ENCODE measurements around the gene GOSR2. TPM values are rescaled to one million over a fixed set of nuclear protein-coding genes. Genes with fewer than 3 reads are reported as not detected.

Gene GOSR2
- total and polyA plus RNA-seq, 2 donors from 2014 or later, result 61.4 to 68.2 TPM

DNA sequence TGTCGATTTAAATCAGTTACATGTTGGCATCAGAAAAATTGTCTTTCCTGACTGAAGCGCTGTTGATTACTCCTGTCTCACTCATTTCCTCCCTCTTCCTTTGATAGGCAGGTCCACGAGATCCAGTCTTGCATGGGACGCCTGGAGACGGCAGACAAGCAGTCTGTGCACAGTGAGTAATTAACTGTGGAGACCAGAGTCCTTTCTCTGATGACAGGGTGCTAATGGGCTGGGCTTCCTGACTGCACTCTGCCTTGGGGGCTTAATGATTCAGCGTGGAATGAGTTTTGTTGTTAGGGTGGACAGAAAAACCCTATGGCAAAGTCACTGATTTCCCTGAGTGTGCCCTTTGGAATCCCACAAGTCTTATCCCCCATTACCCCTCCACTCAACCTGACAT lies 6.5 kb downstream of the GOSR2 start:
- peak in 2 of 5 donors; percentile 50 to 62 for DNase-seq
- Histone ChIP-seq H3K27ac (ENCODE audit: low read depth in 2 of 2, low read length in 2 of 2) (peak overlapping the region in 1 of 2 donors; percentile 20), H3K9me3 (ENCODE audit: control insufficient read depth in 2 of 3, insufficient read depth in 1 of 3, low read length in 3 of 3) (no peaks in the 10 kb centered on the region), H3K4me3 (ENCODE audit: low read length in 3 of 3) (peak overlapping the region in 1 of 3 donors; percentile 4), H3K36me3 (ENCODE audit: control insufficient read depth in 2 of 3, insufficient read depth in 3 of 3, low read length in 3 of 3) (peaks cover 3 to 36% (median 20%) of the 10 kb centered on the region in 3 donors), H3K9ac (ENCODE audit: low read length in 3 of 3) (no peak overlapping the region), H3K4me1 (ENCODE audit: control insufficient read depth in 2 of 3, insufficient read depth in 2 of 3, low read depth in 1 of 3, low read length in 3 of 3) (peaks cover 0 to 23% (median 19%) of the 10 kb centered on the region in 3 donors), H3K27me3 (ENCODE audit: control insufficient read depth, insufficient read depth, low read length) (no peaks in the 10 kb centered on the region)
- TF ChIP-seq, protein P1, sequence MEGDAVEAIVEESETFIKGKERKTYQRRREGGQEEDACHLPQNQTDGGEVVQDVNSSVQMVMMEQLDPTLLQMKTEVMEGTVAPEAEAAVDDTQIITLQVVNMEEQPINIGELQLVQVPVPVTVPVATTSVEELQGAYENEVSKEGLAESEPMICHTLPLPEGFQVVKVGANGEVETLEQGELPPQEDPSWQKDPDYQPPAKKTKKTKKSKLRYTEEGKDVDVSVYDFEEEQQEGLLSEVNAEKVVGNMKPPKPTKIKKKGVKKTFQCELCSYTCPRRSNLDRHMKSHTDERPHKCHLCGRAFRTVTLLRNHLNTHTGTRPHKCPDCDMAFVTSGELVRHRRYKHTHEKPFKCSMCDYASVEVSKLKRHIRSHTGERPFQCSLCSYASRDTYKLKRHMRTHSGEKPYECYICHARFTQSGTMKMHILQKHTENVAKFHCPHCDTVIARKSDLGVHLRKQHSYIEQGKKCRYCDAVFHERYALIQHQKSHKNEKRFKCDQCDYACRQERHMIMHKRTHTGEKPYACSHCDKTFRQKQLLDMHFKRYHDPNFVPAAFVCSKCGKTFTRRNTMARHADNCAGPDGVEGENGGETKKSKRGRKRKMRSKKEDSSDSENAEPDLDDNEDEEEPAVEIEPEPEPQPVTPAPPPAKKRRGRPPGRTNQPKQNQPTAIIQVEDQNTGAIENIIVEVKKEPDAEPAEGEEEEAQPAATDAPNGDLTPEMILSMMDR (IDR thresholded peaks at IDR 0.05; ENCODE audit: borderline replicate concordance, extremely low read depth, insufficient read depth), result no peak
- intact Hi-C loops (cut with DNase I), result no loop called here
- no peak for FAIRE-seq

DNA sequence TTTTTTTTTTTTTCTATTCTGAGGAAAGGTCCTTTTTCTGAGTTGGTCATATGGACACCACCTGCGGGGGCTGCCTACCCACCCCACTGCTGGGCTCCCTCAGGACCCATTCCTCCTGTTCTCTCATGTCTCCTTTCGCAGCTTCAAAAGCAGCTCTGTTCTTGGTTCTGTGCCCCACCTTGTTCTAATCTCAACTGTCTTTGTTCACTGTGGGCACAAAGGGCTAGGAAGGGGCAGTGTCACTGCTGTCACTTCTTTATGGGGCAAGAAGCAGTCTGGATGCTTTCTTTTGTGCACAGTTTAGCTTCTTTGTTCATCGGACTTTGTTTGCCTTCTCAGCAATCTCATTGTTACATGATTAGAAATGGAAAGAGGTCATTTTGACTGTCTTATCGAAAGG lies 7.1 kb downstream of the GOSR2 start:
- Histone ChIP-seq H3K9me3 (ENCODE audit: control insufficient read depth in 2 of 3, insufficient read depth in 1 of 3, low read length in 3 of 3) (no peaks in the 10 kb centered on the region), H3K4me1 (ENCODE audit: control insufficient read depth in 2 of 3, insufficient read depth in 2 of 3, low read depth in 1 of 3, low read length in 3 of 3) (peaks cover 0 to 22% (median 19%) of the 10 kb centered on the region in 3 donors), H3K9ac (ENCODE audit: low read length in 3 of 3) (no peak overlapping the region), H3K4me3 (ENCODE audit: low read length in 3 of 3) (no peak overlapping the region), H3K36me3 (ENCODE audit: control insufficient read depth in 2 of 3, insufficient read depth in 3 of 3, low read length in 3 of 3) (peaks cover 7 to 42% (median 26%) of the 10 kb centered on the region in 3 donors), H3K27me3 (ENCODE audit: control insufficient read depth, insufficient read depth, low read length) (no peaks in the 10 kb centered on the region), H3K27ac (ENCODE audit: low read depth in 2 of 2, low read length in 2 of 2) (no peak overlapping the region)
- TF ChIP-seq, protein P1 (IDR thresholded peaks at IDR 0.05; ENCODE audit: borderline replicate concordance, extremely low read depth, insufficient read depth), result no peak
- intact Hi-C loops (cut with DNase I), result no loop called here
- DNase-seq (no peak), FAIRE-seq (no peak)

DNA sequence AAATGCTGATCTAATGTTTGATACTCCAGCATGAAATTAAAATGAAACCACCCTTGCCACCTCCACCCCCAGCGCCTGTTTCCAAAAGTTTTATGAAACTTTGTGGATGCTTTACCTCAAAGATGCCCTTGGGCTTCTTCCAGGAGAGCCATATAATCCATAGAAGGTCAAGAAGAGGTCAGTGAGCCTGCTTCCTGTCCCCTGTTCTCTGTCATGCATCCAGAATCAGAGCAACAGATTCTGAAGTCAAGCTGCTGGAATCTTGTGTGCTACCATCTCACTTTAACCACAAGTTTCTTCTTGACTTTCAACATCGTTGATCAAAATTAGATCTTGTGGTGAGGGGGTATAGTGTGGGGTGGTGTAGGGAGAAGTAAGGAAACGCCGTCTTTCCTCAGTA lies 8.6 kb downstream of the GOSR2 start:
- DNase-seq, result no peak
- Histone ChIP-seq H3K9me3 (ENCODE audit: control insufficient read depth in 2 of 3, insufficient read depth in 1 of 3, low read length in 3 of 3) (no peaks in the 10 kb centered on the region), H3K4me1 (ENCODE audit: control insufficient read depth in 2 of 3, insufficient read depth in 2 of 3, low read depth in 1 of 3, low read length in 3 of 3) (peaks cover 0 to 19% (median 15%) of the 10 kb centered on the region in 3 donors), H3K36me3 (ENCODE audit: control insufficient read depth in 2 of 3, insufficient read depth in 3 of 3, low read length in 3 of 3) (peaks cover 11 to 58% (median 40%) of the 10 kb centered on the region in 3 donors), H3K27me3 (ENCODE audit: control insufficient read depth, insufficient read depth, low read length) (no peaks in the 10 kb centered on the region), H3K9ac (ENCODE audit: low read length in 3 of 3) (no peak overlapping the region), H3K27ac (ENCODE audit: low read depth in 2 of 2, low read length in 2 of 2) (no peak overlapping the region), H3K4me3 (ENCODE audit: low read length in 3 of 3) (no peak overlapping the region)
- intact Hi-C loops (cut with DNase I), result no loop called here
- TF ChIP-seq, protein P1 (IDR thresholded peaks at IDR 0.05; ENCODE audit: borderline replicate concordance, extremely low read depth, insufficient read depth), result no peak
- FAIRE-seq, result no peak

Measured in kidney (tissue), 14 donors.